GM18505 (cell line): ENCODE data around the gene ARRDC4.

Experiments
- ATAC-seq: cut with Tn5 transposase; IDR thresholded peaks from one replicate; pipeline ENCODE4 v1.9.1; 2021; ENCODE audit not compliant: unreplicated experiment
- POLR2A ChIP-seq: IDR thresholded peaks from 4 replicates; pipeline ENCODE4 v1.6.1; 2011; ENCODE audit warnings: borderline replicate concordance; ENCODE audit not compliant: insufficient read depth, insufficient read length; ENCODE audit errors: extremely low read depth

The ARRDC4 gene

DNA sequence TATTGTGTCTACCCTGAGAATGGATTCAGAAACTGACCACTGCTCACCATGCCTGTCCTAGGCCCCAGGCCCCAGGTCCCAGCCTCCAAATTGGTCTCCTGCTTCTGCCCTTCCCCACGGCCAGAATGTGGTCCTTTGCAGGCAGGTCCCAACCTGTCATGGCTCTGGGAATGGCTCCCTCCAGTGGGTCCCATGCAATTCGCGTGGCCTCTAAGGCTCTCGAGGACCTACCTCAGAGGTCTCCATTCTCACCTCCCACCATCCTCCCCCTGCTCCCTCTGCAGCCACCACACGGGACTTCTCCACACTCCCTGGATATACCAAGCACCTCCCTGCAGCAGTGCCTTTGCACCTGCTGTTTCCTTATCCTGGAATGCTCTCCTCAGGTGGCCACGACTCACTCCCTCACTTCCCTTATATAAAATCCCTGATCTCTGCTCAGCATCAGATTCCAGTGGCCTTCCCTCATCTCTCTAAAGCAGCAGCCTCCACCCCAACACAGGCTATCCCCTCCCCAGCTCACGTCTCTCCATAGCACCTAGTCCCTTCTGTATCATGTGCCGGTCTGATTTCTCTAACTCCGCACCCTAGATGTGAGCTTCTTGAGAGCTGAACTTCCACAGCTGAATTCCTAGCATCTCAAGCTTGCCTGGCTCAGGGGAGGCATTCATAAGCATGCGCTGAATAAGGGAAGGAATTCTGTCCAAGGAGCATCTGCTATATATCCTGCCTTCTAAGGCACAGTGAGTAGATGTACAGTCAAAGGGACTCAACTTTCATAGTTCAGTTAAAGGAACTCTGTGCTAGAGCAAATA is 56.9 kb downstream of the ARRDC4 start:
- no peak for TF ChIP-seq POLR2A
- no peak for ATAC-seq

DNA sequence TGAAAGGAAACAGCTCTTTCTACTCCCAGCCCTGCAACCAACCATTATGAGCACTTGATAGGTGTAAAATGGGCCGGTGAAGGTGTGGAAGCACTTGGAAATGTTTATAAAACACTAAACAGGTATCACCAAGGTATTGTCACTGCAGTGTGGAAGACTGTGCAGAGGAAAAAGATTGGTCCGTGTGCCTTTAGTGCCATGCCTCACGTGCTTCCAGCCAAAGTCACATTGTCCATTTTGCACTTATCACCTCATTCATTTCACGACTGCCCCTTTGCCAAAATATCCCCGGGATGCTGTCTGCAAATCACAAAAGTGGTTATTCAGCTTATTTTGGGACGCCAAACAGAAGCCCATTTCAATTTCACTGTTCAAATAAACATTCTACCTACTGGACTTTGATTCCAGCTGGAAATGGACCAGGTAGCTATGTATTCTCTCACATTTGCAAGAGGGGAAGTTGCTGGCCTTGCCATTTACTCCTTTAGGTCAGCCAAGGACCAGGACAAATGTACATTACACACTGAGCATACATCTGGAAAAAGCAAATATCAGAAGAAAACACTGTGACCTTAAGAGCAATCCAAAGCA is 58.4 kb downstream of the ARRDC4 start:
- ATAC-seq = no peak
- TF ChIP-seq POLR2A = no peak
